Measurements from ENCODE around the gene SIPA1.

- TF ChIP-seq CTCF (IDR thresholded peaks at IDR 0.05) (no peak), POLR2AphosphoS5 (IDR thresholded peaks at IDR 0.05; ENCODE audit: low read depth, low read length) (no peak), REST (IDR thresholded peaks at IDR 0.05; ENCODE audit: insufficient read depth in 1 of 2, low read depth in 2 of 2, low read length in 1 of 2) (no peak)
These were observed 19.5 kb downstream of the SIPA1 start for GRCh38 chr11:65657426-65657825.

Measured in Panc1 (cell line).